ENCODE results near the gene ZNF506. TPM values are rescaled to one million over a fixed set of nuclear protein-coding genes. Genes with fewer than 3 reads are reported as not detected.
"Not testable (repeated sequence)": the region's sequence is repeated elsewhere in the genome, so short reads cannot be mapped to it uniquely, and the experiment has no call there.

ZNF506 gene
- 1.8 and 2.0 TPM in 2 replicates for total RNA-seq (2014; rRNA removed; shearing (Covaris generic))
- 0.62 and 1.2 TPM in 2 replicates for polyA plus RNA-seq (2015; cell fraction: cytosol; rRNA removed)
- polyA plus RNA-seq (2015; cell fraction: nucleus; rRNA removed): 1.5 and 2.3 TPM in 2 replicates

DNA sequence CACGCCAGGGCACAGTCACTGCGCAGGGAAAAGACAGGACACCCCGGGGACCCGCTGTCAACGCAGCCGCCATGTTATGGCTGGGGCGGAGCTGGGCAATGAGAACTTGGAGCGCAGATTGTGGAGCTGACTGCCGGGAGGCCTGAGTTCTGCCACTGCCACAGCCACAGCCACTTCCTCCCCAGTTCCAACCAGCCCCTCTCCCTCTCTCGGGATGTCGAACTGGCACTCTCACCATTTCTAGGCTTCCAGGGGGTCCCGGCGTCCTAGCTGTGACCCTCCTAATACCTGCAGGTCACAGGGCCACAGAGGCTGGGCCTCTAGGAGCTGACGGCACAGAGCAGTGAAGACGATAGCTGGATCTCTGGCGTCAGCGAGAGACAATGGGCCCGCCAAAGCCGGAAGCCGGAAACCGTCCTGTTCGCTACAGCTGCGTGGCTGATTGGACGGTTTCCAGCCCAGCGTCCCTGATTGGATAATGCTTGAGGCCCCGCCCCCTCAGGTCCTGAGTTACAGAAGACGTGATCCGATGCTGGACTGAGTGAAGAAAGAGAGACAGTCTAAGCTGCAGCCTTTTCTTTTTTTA lies at the start of gene ZNF506:
Gene ZNF506 (minus strand): TSS at position 385 of the 586 bp plus-strand sequence. CDS start 147 bp downstream, at position 238.
- peak; percentile 56 for DNase-seq (ENCODE audit: low read depth)

DNA sequence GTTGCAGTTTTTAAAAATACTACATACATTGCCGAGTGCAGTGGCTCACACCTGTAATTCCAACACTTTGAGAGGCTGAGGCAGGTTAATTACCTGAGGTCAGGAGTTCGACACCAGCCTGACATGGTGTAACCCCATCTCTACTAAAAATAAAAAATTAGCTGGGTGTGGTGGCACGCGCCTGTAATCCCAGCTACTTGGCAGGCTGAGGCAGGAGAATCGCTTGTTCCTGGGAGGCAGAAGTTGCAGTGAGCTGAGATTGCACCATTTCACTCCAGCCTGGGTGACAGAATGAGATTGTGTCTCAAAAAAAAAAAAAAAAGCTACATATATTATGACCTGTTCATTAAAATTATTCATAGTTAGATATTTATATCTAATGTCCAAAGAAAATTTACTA lies 48.5 kb upstream of the ZNF506 start:
- not testable (repeated sequence) for DNase-seq (ENCODE audit: low read depth)

DNA sequence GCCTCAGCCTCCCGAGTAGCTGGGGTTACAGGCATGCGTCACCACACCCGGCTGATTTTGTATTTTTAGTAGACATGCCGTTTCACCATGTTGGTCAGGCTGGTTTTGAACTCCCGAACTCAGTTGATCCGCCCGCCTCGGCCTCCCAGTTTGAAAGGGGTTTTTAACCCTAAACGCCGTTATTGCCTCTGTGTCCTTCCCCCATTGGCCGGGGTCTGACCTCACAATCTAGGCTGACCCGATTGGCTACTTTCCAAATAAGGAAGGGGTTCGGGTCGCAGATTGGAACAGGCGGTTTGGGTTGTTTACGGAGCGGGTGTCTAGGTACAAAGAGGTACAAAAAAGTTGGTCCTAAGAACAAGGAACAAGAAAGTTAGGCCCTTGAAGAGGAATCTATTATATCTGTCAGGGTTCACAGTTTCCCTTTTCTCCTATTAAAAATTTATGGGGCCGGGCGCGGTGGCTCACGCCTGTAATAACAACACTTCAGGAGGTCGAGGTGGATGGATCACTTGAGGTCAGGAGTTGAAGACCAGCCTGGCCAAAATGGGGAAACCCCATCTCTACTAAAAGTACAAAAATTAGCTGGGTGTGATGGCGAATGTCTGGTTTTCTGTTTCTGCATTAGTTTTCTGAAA lies 45.2 kb upstream of the ZNF506 start:
- DNase-seq (ENCODE audit: low read depth): no peak

DNA sequence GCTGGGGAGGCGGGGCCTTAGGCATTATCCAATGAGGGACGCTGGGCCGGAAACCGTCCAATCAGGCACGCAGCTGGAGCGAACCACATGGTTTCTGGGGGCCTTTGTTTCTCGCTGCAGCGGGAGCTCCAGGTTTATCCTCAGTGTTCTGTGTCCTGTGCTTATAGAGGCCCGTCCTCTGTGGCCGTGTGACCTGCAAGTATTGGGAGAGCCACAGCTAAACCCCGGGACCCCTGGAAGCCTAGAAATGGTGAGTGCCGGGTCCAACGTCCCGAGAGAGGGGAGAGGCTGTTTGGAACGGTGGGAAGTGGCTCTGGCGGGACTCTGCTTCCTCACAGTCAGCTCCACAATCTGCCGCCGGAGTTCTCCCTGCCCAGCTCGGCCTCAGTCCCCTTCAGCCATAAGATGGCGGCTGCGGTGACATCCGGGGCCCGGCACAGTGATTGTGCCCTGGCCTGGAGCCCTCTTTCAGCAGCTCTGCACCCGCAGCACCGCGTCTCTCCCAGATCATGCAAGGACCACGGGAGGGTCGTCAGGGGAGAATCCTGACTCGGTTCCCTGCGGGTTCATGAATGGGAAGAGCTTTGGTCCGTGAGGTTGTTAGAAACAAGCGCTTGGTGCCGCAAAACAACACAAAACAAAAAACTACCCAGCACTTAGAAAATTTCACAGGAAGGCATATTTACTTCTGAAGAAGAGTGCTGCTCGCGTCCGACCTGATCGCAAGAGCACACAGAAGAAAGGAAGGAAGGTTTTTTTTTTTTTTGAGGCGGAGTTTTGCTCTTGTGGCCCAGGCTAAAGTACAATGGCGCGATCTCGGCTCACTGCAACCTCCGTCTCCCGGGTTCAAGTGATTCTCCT lies 44.4 kb upstream of the ZNF506 start, which contains the start of gene ZNF253:
Gene ZNF253 (plus strand): TSS at position 133 of the 861 bp plus-strand sequence. CDS start 115 bp downstream, at position 248.
- DNase-seq (ENCODE audit: low read depth): peak; percentile 18

DNA sequence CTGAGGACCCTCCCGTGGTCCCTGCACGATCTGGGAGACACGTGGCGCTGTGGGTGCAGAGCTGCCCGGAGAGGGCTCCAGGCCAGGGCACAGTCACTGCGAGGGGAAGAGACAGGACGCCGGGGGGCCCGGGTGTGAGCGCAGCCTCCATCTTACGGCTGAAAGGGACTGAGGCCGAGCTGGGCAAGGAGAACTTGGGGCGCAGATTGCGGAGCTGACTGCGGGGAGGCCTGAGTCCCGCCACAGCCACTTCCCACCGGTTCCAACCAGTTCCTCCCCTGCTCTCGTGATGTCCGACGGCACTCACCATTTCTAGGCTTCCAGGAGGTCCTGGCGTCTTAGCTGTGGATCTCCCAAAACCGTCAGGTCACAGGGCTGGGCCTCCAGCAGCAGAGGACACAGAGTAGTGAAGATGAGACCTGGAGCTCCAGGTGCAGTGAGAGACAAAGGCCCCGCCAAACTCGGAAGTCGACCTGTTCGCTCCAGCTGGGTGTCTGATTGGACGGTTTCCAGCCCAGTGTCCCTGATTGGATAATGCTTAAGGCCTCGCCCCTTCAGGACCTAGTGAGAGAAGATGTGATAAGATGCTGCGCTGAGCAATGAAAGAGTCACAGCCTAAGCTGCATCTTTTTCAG lies 39.3 kb upstream of the ZNF506 start:
- no peak for DNase-seq (ENCODE audit: low read depth)

DNA sequence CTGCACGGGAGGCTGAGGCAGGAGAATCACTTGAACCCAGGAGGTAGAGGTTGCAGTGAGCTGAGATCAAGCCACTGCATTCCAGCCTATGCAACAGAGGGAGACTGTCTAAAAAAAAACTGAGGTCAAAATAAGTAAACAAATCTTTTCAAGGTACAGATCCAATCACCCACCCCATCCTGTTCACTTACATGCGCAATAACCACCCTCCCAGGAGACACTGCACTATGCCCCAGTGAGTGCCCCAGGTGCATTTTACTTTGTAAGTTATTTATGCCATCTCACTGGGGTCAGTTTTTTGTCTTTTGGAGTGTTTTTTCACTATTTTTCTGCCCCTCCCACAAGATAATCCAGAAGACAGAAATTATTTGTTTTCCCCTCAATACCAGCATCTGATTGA lies 37.2 kb upstream of the ZNF506 start:
- DNase-seq (ENCODE audit: low read depth): no peak

DNA sequence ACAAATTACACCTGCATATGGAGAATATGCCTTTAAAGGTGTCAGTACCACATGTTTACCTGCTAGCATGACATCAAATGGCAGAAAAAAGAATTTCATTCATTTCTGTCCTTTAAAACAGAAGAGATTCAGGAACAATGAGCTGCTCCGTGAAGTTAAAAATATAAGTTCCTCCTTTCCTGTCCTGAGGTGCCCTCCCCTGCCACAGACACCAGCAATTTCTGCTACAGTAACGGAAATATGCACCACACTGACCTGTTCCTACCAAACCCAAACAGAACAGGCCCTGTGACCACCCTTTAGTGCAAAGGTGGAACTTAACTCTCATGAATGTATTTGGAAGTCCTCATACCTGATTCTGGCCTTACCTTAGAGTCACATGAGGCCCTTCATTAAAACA lies 30.2 kb upstream of the ZNF506 start:
- DNase-seq (ENCODE audit: low read depth): not testable (repeated sequence)

DNA sequence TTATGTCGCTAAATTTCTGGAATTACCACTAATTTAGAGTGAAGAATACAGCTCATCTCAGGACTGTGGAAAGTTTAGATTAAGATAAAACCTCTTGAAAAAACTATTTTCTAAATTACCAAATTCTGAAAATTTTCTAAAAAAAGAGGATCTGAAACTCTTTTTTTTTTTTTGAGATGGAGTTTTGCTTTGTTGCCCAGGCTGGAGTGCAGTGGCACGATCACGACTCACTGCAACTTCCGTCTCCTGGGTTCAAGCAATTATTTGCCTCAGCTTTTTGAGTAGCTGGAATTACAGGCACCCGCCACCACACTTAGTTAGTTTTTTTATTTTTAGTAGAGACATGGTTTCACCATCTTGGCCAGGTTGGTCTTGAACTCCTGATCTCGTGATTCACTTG lies 27.5 kb upstream of the ZNF506 start:
- no peak for DNase-seq (ENCODE audit: low read depth)

DNA sequence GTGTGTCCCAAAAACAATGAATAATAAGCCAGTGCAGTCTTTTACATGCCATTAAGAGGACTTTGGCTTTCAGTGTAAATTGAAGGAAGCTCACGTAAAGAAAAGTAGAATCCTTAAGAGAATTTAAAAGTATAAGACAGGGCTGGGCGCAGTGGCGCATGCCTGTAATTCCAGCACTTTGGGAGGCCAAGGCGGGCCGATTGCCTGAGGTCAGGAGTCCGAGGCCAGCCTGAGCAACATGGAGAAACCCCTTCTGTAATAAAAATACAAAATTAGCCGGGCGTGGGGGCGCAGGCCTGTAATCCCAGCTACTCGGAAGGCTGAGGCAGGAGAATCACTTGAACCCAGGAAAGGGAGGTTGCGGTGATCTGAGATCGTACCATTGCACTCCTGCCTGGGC lies 26.2 kb upstream of the ZNF506 start:
- no peak for DNase-seq (ENCODE audit: low read depth)

DNA sequence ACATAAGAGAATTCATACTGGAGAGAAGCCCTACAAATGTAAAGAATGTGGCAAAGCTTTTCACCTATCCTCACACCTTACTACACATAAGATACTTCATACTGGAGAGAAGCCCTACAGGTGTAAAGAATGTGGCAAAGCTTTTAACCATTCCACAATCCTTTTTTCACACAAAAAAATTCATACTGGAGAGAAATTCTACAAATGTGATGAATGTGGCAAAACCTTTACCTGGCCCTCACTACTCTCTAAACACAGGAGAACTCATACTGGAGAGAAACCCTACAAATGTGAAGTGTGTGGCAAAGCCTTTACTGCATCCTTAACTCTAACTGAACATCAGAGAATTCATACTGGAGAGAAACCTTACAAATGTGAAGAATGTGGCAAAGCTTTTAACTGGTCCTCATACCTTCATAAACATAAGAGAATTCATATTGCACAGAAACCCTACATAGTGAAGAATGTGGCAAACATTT lies 14.0 kb upstream of the ZNF506 start:
- DNase-seq (ENCODE audit: low read depth): no peak

DNA sequence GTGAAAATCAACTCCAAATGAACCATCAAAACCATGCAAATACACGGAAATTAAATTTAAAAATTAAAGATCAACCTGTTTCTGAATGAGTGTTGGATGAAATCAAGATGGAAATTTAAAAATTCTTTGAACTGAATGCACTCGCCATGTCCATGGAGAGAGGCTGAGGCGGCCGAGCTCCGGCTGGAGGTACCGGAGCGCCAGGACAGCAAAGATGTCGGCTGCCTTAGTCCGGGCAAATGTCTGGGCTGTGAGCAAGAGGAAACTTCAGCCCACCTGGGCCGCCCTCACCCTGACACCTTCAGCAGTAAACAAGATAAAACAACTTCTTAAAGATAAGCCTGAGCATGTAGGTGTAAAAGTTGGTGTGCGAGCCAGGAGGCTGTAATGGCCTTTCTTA lies 5.3 kb upstream of the ZNF506 start:
- no peak for DNase-seq (ENCODE audit: low read depth)

DNA sequence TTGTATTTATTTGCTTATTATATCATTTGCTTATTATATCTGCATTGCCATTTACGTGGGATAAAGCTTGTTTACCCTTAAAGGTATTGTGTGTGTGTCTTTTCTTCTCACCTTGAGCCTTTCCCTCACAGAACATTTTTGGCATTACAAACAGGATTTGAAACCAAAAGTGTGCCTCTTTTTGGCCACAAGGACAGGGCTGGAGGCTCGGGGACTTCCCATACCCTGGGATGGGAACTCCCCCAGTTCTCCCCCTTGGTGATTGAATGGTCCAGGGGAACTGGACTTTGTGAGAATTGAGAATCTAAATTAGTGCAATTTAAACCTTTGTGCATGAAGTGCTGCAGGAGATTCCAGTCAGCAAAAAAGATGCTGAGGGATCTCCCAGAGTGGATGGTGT lies 2.4 kb upstream of the ZNF506 start:
- DNase-seq (ENCODE audit: low read depth): no peak

DNA sequence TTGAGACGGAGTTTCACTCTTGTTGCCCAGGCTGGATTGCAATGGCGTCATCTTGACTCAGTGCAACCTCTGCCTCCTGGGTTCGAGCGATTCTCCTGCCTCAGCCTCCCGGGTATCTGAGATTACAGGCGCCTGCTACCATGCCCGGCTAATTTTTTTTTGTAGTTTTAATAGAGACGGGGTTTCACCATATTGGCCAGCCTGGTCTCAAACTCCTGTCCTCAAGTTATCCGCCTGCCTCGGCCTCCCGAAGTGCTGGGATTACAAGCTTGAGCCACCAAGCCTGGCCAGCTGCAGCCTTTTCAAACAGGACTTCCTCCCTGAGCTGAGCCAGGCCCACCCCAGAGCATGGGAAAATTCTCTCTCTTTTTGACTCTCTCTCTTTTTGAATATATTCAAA lies 426 bp upstream of the ZNF506 start:
- DNase-seq (ENCODE audit: low read depth): not testable (repeated sequence)

DNA sequence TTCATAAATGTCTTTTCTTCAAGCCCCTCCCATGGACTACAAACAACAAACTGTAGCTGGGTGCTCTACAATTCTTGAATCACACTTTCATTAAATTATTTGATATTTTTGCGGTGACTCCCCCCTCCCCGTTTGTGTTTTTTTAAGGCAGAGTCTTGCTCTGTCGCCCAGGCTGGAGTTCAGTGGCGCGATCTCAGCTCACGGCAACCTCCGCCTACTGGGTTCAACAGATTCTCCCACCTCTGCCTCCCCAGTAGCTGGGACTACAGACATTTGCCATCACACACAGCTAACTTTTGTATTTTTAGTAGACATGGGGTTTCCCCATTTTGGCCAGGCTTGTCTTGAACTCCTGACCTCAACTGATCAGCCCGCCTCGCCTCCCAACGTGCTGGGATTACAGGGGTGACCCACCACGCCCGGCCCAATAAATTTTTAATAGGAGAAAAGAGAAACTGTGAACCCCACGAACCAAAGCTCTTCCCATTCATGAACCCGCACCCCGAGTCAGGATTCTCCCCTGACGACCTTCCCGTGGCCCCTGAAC lies 703 bp downstream of the ZNF506 start:
- DNase-seq (ENCODE audit: low read depth): no peak

DNA sequence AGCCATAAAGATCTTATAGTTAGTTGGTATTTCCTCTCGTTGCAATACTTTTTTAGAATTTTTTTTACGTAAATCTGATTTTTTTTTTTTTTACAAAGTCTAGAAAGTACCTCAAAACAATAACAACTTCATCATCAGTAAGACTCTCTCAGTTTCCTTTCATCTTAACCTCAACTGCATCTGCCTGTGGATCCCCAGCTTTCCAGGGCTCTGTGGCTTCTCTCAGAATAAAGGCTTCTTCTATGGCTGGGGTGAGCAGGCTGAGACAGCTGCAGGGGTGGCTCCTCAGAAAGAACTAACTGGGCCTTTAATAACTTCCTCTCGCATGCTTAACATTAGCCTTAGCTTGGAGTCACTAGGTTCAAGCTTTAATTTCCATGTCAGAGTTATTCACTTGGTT lies 4.2 kb downstream of the ZNF506 start:
- no peak for DNase-seq (ENCODE audit: low read depth)

DNA sequence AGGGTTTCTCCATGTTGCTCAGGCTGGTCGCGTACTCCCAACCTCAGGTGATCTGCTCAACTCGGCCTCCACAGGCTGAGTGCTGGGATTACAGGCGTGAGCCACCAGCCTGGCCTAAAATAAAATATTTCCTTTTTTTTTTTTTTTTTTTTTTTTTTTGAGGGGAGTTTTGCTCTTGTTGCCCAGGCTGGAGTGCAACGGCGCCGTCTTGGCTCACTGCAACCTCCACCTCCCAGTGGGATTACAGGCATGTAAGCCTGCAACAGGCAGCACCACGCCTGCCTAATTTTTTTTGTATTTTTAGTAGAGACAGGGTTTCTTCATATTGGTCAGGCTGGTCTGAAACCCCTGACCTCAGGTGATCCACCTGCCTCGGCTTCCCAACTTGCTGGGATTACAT lies 4.9 kb downstream of the ZNF506 start:
- no peak for DNase-seq (ENCODE audit: low read depth)

DNA sequence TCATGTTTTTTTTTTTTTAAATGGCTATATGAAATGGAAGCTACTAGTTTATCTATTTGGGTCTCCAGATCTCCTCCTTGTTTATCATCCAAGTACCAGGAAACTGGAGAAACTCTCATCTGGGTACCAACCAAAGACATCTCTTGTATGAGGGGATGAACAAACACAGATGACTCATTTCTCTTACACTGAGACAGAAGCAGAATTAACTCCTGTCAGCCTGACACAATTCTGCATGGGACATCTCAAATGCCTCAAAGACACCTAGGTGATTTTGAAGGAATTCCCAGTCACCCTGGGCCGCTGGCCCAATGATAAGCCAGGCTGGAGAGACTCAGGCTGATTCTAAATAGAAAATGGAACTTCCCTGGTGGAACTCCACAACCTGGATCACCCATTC lies 9.6 kb downstream of the ZNF506 start:
- DNase-seq (ENCODE audit: low read depth): not testable (repeated sequence)

DNA sequence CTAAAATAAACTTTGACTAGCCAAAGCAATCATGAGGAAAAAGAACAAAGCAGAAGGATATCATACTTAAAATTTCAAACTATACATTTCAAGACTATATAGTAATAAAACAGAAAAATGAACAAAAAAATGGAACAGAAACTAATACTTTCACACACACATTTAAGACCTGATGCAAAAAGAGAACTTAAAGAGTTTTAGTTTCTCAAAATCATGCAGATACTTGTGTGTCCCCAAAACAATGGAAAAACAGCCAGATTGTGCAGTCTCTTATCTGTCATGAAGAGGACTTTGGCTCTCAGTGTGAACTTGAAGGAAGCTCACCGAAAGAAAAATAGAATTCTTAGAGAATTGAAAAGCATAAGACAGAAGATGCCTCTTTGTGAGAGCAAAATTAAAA lies 16.1 kb downstream of the ZNF506 start:
- DNase-seq (ENCODE audit: low read depth): no peak

DNA sequence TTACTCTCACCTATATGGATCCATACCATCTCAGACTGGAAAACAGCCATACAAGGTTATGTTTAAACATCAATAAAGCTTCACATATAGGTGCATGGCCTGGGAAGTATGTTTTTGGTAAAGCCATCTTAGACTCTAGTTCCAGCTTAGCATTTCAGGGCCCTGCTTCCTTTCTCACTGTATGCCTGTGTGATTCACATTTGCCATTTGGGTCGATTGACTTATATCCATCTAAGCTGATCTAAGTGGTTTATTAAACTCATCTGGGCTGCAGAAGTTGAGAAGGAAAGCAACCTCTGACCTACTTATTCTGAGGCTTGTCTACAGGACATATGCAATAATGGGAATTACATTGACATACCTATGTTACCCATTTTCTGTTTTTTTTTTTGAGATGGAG lies 33.5 kb downstream of the ZNF506 start:
- no peak for DNase-seq (ENCODE audit: low read depth)

DNA sequence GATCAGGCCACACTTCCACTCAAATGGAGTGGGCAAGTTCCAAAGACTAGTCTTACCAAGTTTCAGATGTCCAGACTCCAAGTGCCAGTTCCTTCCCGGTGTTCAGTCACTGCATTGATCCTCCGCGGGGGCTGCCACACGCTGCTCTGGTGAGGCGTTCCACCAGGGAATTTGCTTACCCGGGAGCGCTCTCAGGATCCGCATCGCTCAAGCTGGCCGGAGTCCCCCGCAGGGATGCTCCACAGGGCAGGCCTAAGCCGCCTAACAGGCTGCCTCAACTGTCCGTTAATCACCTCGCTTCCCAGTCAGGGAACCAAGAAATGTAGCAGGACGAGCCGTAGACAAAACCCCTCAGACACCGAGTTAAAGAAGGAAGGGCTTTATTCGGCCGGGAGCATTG lies 36.1 kb downstream of the ZNF506 start:
- not testable (repeated sequence) for DNase-seq (ENCODE audit: low read depth)

DNA sequence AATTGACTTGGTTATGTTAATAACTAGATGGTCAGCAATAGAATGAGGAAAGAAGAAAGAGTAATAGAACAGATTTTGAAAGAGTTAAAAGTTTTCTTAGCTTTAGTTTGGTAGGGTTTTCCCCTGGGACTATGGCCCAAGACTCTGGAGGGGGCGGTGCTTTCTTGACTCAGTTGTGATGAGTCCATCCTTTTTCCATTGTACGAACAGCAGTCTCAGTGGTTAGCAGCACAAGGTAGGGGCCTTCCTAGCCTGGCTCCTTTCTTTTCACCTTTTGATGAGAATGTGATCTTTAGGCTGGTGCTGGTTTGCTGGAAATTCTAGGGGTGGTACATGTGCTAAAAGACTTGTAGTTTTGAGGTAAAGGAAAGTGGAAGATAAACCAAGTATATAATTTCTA lies 38.8 kb downstream of the ZNF506 start:
- DNase-seq (ENCODE audit: low read depth): no peak

Measured in HT1080 (cell line).